Measurements from ENCODE around the gene ASTN1. TPM values are rescaled to one million over a fixed set of nuclear protein-coding genes. Genes with fewer than 3 reads are reported as not detected.

The ASTN1 gene
- total and polyA plus RNA-seq, 9 of the 15 experiments (the other 6 are each of a cell fraction or from before 2014, with no cell fraction given): 0.05 to 0.22 (median 0.18) TPM

DNA sequence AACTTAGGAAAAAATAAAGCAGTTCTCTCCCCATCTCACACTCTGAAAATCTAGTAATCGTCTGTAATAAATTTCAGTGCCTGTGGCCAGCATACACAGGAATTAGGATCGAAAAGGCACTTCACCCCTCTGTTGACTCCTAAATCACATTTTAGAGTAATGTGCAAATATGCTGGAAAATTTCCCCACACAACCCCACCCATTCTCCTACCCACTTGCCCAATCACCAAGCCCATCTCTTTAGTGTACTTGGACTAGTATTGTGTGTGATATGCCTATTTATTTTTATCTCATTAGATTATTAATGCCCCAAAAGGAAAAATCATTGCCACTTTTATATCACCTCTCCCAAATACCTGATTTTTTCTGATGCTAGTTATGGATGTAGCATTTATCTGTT lies 323.3 kb downstream of the ASTN1 start:
- FAIRE-seq: no peak
- peaks cover 4 to 6% of the 10 kb centered on the region in 2 experiments; a peak in 3 of 5 replicates for H3K27me3 ChIP-seq (ENCODE audit: control insufficient read depth in 2 of 2, insufficient read depth in 2 of 2, low read length in 2 of 2)
- H3K4me3 ChIP-seq: no peak overlapping the region
- H3K9me1 ChIP-seq (ENCODE audit: control insufficient read depth, insufficient read depth, low read length): no peaks in the 10 kb centered on the region
- TF ChIP-seq TAF9B (IDR thresholded peaks at IDR 0.05; ENCODE audit: partially characterized antibody): no peak
- no peak for TF ChIP-seq ETV5 (CRISPR knock-in tag; IDR thresholded peaks at IDR 0.05; ENCODE audit: low read depth)
- TF ChIP-seq, protein P1, sequence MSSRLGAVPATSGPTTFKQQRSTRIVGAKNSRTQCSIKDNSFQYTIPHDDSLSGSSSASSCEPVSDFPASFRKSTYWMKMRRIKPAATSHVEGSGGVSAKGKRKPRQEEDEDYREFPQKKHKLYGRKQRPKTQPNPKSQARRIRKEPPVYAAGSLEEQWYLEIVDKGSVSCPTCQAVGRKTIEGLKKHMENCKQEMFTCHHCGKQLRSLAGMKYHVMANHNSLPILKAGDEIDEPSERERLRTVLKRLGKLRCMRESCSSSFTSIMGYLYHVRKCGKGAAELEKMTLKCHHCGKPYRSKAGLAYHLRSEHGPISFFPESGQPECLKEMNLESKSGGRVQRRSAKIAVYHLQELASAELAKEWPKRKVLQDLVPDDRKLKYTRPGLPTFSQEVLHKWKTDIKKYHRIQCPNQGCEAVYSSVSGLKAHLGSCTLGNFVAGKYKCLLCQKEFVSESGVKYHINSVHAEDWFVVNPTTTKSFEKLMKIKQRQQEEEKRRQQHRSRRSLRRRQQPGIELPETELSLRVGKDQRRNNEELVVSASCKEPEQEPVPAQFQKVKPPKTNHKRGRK (tag; IDR thresholded peaks at IDR 0.05): no peak
- no peak for ATAC-seq
- BruUV-seq (replicated peaks): no TSS peak
- H2AFZ ChIP-seq (ENCODE audit: low read depth, low read length): no peak overlapping the region
- intact Hi-C loops (cut with micrococcal nuclease) (loop anchor here (5.0 kb wide), 2 partner anchors 149 to 1464 kb away; no protein-coding TSS in a partner anchor), in situ Hi-C loops (cut with MboI) (loop anchor here (10.0 kb wide), 1 partner anchor 466 kb away; no protein-coding TSS in a partner anchor)
- H3K36me3 ChIP-seq (ENCODE audit: control insufficient read depth, insufficient read depth, low read length): no peaks in the 10 kb centered on the region
- 3% methylated on average over 2 of the region's 2 CpGs for WGBS (ENCODE audit: insufficient coverage, low coverage, missing lambda C conversion rate)
- no peaks in the 10 kb centered on the region; a peak in 3 of 5 replicates for H3K4me1 ChIP-seq (replicated peaks in 1 of 2; ENCODE audit: control insufficient read depth in 2 of 2, insufficient read depth in 2 of 2, low read length in 2 of 2)
- no peaks in the 10 kb centered on the region for H3K79me2 ChIP-seq (ENCODE audit: control insufficient read depth, insufficient read depth, low read length)
- ChIA-PET POLR2A (interaction anchor here (0.6 kb wide), 1 partner anchor 1185 kb away, joined by 3 read pairs; no protein-coding TSS in a partner anchor), CTCF (ENCODE audit: low intra/inter-chr PET ratio) (no interaction called here)
- no peak overlapping the region for H3K27ac ChIP-seq (ENCODE audit: extremely low read depth, low read depth, low read length)
- no peaks in the 10 kb centered on the region for H3K9me3 ChIP-seq (replicated peaks; ENCODE audit: control insufficient read depth, insufficient read depth, low read depth, low read length)
- H4K20me1 ChIP-seq (replicated peaks; ENCODE audit: control insufficient read depth, insufficient read depth, low read length): no peaks in the 10 kb centered on the region
- no peak overlapping the region for H3K9ac ChIP-seq (ENCODE audit: insufficient read depth in 1 of 2, low read depth in 2 of 2, low read length in 2 of 2)
- no peak overlapping the region for H3K4me2 ChIP-seq (ENCODE audit: insufficient read depth, low read length)
- no peak for DNase-seq (ENCODE audit: extremely low read depth in 1 of 4, low spot score in 3 of 4)

- Histone ChIP-seq H3K27me3 (ENCODE audit: control insufficient read depth in 2 of 2, insufficient read depth in 2 of 2, low read length in 2 of 2) (peaks cover 6 to 14% of the 10 kb centered on the region in 2 experiments; a peak in 4 of 5 replicates), H3K79me2 (ENCODE audit: control insufficient read depth, insufficient read depth, low read length) (no peaks in the 10 kb centered on the region), H2AFZ (ENCODE audit: low read depth, low read length) (no peak overlapping the region), H3K9me1 (ENCODE audit: control insufficient read depth, insufficient read depth, low read length) (no peaks in the 10 kb centered on the region), H3K36me3 (ENCODE audit: control insufficient read depth, insufficient read depth, low read length) (no peaks in the 10 kb centered on the region), H3K4me1 (replicated peaks in 1 of 2; ENCODE audit: control insufficient read depth in 2 of 2, insufficient read depth in 2 of 2, low read length in 2 of 2) (no peaks in the 10 kb centered on the region), H3K4me2 (ENCODE audit: insufficient read depth, low read length) (no peak overlapping the region), H3K4me3 (no peak overlapping the region), H4K20me1 (replicated peaks; ENCODE audit: control insufficient read depth, insufficient read depth, low read length) (no peaks in the 10 kb centered on the region), H3K27ac (ENCODE audit: extremely low read depth, low read depth, low read length) (no peak overlapping the region), H3K9ac (ENCODE audit: insufficient read depth in 1 of 2, low read depth in 2 of 2, low read length in 2 of 2) (no peak overlapping the region), H3K9me3 (replicated peaks; ENCODE audit: control insufficient read depth, insufficient read depth, low read depth, low read length) (no peaks in the 10 kb centered on the region)
- in situ Hi-C loops (cut with MboI): no loop called here
- POLR2A ChIA-PET: interaction anchor here (0.6 kb wide), 1 partner anchor 42 kb away, joined by 3 read pairs; no protein-coding TSS in a partner anchor
- intact Hi-C loops (cut with micrococcal nuclease): no loop called here
- FAIRE-seq (no peak), DNase-seq (ENCODE audit: extremely low read depth in 1 of 4, low spot score in 3 of 4) (no peak), ATAC-seq (no peak)
- 4% methylated on average over 4 of the region's 4 CpGs for WGBS (ENCODE audit: insufficient coverage, low coverage, missing lambda C conversion rate)
- CTCF ChIA-PET (ENCODE audit: low intra/inter-chr PET ratio): no interaction called here
- BruUV-seq (replicated peaks): no TSS peak
- TF ChIP-seq ZNF717 (CRISPR knock-in tag; IDR thresholded peaks at IDR 0.05): no peak
- TF ChIP-seq SUPT5H (IDR thresholded peaks at IDR 0.05): no peak
- no peak for TF ChIP-seq ZBED1 (IDR thresholded peaks at IDR 0.05)
- no peak for TF ChIP-seq E2F4 (CRISPR knock-in tag; IDR thresholded peaks at IDR 0.05; ENCODE audit: low read depth)
- TF ChIP-seq NR2C1 (IDR thresholded peaks at IDR 0.05): no peak
- TF ChIP-seq NR2C1 (tag; IDR thresholded peaks at IDR 0.05): no peak
- TF ChIP-seq ZNF23 (CRISPR knock-in tag; IDR thresholded peaks at IDR 0.05): no peak
- TF ChIP-seq, protein P2, sequence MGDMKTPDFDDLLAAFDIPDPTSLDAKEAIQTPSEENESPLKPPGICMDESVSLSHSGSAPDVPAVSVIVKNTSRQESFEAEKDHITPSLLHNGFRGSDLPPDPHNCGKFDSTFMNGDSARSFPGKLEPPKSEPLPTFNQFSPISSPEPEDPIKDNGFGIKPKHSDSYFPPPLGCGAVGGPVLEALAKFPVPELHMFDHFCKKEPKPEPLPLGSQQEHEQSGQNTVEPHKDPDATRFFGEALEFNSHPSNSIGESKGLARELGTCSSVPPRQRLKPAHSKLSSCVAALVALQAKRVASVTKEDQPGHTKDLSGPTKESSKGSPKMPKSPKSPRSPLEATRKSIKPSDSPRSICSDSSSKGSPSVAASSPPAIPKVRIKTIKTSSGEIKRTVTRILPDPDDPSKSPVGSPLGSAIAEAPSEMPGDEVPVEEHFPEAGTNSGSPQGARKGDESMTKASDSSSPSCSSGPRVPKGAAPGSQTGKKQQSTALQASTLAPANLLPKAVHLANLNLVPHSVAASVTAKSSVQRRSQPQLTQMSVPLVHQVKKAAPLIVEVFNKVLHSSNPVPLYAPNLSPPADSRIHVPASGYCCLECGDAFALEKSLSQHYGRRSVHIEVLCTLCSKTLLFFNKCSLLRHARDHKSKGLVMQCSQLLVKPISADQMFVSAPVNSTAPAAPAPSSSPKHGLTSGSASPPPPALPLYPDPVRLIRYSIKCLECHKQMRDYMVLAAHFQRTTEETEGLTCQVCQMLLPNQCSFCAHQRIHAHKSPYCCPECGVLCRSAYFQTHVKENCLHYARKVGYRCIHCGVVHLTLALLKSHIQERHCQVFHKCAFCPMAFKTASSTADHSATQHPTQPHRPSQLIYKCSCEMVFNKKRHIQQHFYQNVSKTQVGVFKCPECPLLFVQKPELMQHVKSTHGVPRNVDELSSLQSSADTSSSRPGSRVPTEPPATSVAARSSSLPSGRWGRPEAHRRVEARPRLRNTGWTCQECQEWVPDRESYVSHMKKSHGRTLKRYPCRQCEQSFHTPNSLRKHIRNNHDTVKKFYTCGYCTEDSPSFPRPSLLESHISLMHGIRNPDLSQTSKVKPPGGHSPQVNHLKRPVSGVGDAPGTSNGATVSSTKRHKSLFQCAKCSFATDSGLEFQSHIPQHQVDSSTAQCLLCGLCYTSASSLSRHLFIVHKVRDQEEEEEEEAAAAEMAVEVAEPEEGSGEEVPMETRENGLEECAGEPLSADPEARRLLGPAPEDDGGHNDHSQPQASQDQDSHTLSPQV (IDR thresholded peaks at IDR 0.05): no peak
Observed at GRCh38 chr1:176839216-176839615, 325.3 kb downstream of the ASTN1 start.

Data from K562 (cell line).